GM12878 (cell line): ENCODE results near the gene CAMTA1. TPM values are rescaled to one million over a fixed set of nuclear protein-coding genes. Genes with fewer than 3 reads are reported as not detected.

Source experiments
- ATAC-seq: fragments of 200-7000 bp; cut with Tn5 transposase; 3 replicates; pipeline ENCODE4 v1.9.1; 2020; ENCODE audit warnings: mild to moderate bottlenecking, moderate library complexity
- BruUV-seq: library from RNA; stranded (reverse); fragments of 400-500 nt; replicated peaks from 2 replicates; lab custom pipeline; 2021; lab: Mats Ljungman, UMichigan
- CTCF ChIA-PET: fragments of 300-600 bp; sonication (Branson Sonifier 250); formaldehyde crosslinking; extraction: SDS; loops from one replicate; lab custom pipeline; 2021; ENCODE audit warnings: inconsistent platforms; lab: Yijun Ruan, JAX
- POLR2A ChIA-PET: fragments of 350-600 bp; formaldehyde crosslinking; extraction: SDS; loops from one replicate; lab custom pipeline; 2021; ENCODE audit warnings: inconsistent platforms; lab: Charles Lee
- RAD21 ChIA-PET: fragments of 300-600 bp; sonication (Branson Sonifier 250); formaldehyde crosslinking; loops from one replicate; lab custom pipeline; 2023; ENCODE audit warnings: antibody characterized with exemption; ENCODE audit not compliant: unreplicated experiment; lab: Charles Lee
- SMC1A ChIA-PET: fragments of 300-600 bp; sonication (Branson Sonifier 250); formaldehyde crosslinking; loops from one replicate; lab custom pipeline; 2023; ENCODE audit not compliant: unreplicated experiment, uncharacterized antibody; lab: Charles Lee
- DNase-seq: peaks from one replicate; pipeline ENCODE4 v3.0.0-alpha.2; 2011; ENCODE audit warnings: low read depth, low spot score
- FAIRE-seq: peaks from 3 replicates; lab custom pipeline; 2011; peaks lifted over from hg19 to GRCh38; lab: Jason Lieb, UNC
- H2AFZ ChIP-seq: 2 replicates; pipeline ENCODE4 v1.6.0; 2011; ENCODE audit warnings: low read depth, low read length, control low read depth; ENCODE audit not compliant: control insufficient read depth
- H3K27ac ChIP-seq: 2 replicates; pipeline ENCODE4 v1.5.1; 2011; ENCODE audit warnings: control low read depth; ENCODE audit not compliant: control insufficient read depth, insufficient read depth
- H3K27me3 ChIP-seq, 2 experiments: replicated peaks in 1 of 2; 2 replicates each; pipeline versions ENCODE4 v1.6.0 to v1.6.1; 2011; ENCODE audit warnings: low read length in 1 of 2; ENCODE audit not compliant: control insufficient read depth in 2 of 2, insufficient read depth in 2 of 2
- H3K36me3 ChIP-seq, 2 experiments: 2 replicates each; pipeline ENCODE4 v1.5.1; 2011; ENCODE audit warnings: low read length in 1 of 2; ENCODE audit not compliant: control insufficient read depth in 2 of 2, insufficient read depth in 2 of 2
- H3K4me1 ChIP-seq: 2 replicates; pipeline ENCODE4 v1.6.1; 2011; ENCODE audit warnings: mild to moderate bottlenecking, low read length, moderate library complexity, mixed read lengths; ENCODE audit not compliant: control insufficient read depth, insufficient read depth
- H3K4me2 ChIP-seq: 2 replicates; pipeline ENCODE4 v1.6.0; 2011; ENCODE audit warnings: control low read depth; ENCODE audit not compliant: control insufficient read depth, insufficient read depth
- H3K4me3 ChIP-seq: fragments of 200-600 bp; sonication (generic); 2 replicates; pipeline ENCODE4 v1.5.1; 2016
- H3K79me2 ChIP-seq: 2 replicates; pipeline ENCODE4 v1.6.0; 2011; ENCODE audit warnings: low read length; ENCODE audit not compliant: control insufficient read depth, insufficient read depth
- H3K9ac ChIP-seq: 2 replicates; pipeline ENCODE4 v1.8.0; 2011; ENCODE audit warnings: low read length, control low read depth, mixed read lengths; ENCODE audit not compliant: control insufficient read depth, insufficient read depth
- H3K9me3 ChIP-seq: replicated peaks from 3 replicates; pipeline ENCODE4 v1.5.1; 2011; ENCODE audit warnings: mild to moderate bottlenecking, low read length; ENCODE audit not compliant: control insufficient read depth, insufficient read depth
- H4K20me1 ChIP-seq: 2 replicates; pipeline ENCODE4 v1.6.0; 2011; ENCODE audit not compliant: control insufficient read depth, insufficient read depth
- CHD1 ChIP-seq: IDR thresholded peaks from 2 replicates; pipeline ENCODE4 v1.6.1; 2012; ENCODE audit warnings: low read depth, low read length, improper control_type of control experiment
- DPF2 ChIP-seq: fragments of 450-650 bp; IDR thresholded peaks from 2 replicates; pipeline ENCODE4 v1.6.1; 2017; ENCODE audit warnings: mild to moderate bottlenecking
- MXI1 ChIP-seq: fragments of 150-350 bp; IDR thresholded peaks from 2 replicates; pipeline ENCODE4 v1.6.1; 2011; ENCODE audit warnings: low read depth, mild to moderate bottlenecking, inconsistent platforms, low read length, improper control_type of control experiment
- NRF1 ChIP-seq: conservative IDR thresholded peaks from 2 replicates; pipeline ENCODE4 v1.6.1; 2011; ENCODE audit warnings: mild to moderate bottlenecking, low read depth, low read length, improper control_type of control experiment
- RAD21 ChIP-seq: IDR thresholded peaks from 2 replicates; pipeline ENCODE4 v1.6.1; 2011; ENCODE audit warnings: mild to moderate bottlenecking, low read depth, low read length, moderate library complexity; ENCODE audit not compliant: insufficient read depth
- SIN3A ChIP-seq: IDR thresholded peaks from 2 replicates; pipeline ENCODE4 v1.6.1; 2012; ENCODE audit warnings: low read depth, low read length, improper control_type of control experiment
- TCF7 ChIP-seq: IDR thresholded peaks from 2 replicates; pipeline ENCODE4 v1.6.1; 2014; ENCODE audit warnings: antibody characterized with exemption, borderline replicate concordance
- WGBS: methylation state at CpG from one replicate; pipeline ENCODE4 v1.1.6; 2016; ENCODE audit warnings: low lambda C conversion rate; ENCODE audit not compliant: insufficient replicate concordance, insufficient coverage; ENCODE audit errors: missing lambda C conversion rate; 5-methylcytosine and 5-hydroxymethylcytosine counted together
- in situ Hi-C: fragments of 300-500 bp; cut with MboI; formaldehyde crosslinking; loops from 9 replicates; pipeline ENCODE4 v1.14.3; 2018; ENCODE audit warnings: mixed read lengths
- intact Hi-C: fragments of 100-400 bp; cut with micrococcal nuclease; formaldehyde crosslinking; loops from one replicate; pipeline ENCODE4 v1.14.2; 2022; ENCODE audit not compliant: unreplicated experiment
- polyA plus RNA-seq, 11 experiments: library from polyadenylated mRNA; depleted of rRNA in 4 of 11; unstranded in 6 of 11; stranded (reverse) in 5 of 11; fragments of >200 nt; fragmentation: Nextera tagmentation in 4 of 11; fragmentation: Illumina TruSeq in 1 of 11; extraction: Ambion mirVana in 4 of 11; extraction: Trizol in 1 of 11; gene quantifications; 1 replicate in 1 of 11; 2 replicates in 10 of 11; pipeline versions ENCODE4 v1.2.1 to v1.2.3, GENCODE V29; 2011 to 2016; ENCODE audit warnings: inconsistent platforms in 2 of 11, missing spikeins in 2 of 11, low read depth in 1 of 11
- total RNA-seq, 4 experiments: library from RNA; depleted of rRNA in 3 of 4; stranded (reverse); fragments of >200 nt in 3 of 4; fragmentation: Illumina TruSeq in 1 of 4; extraction: Trizol in 1 of 4; gene quantifications; 2 replicates each; pipeline versions ENCODE4 v1.2.1 to v1.2.3, GENCODE V29; 2013 to 2021
- TF ChIP-seq, protein P1 (sequence below): IDR thresholded peaks from 2 replicates; pipeline ENCODE4 v1.6.1; 2011; ENCODE audit warnings: borderline replicate concordance, low read depth, mild to moderate bottlenecking, moderate library complexity, low read length; ENCODE audit not compliant: insufficient read depth, poor library complexity, severe bottlenecking
- TF ChIP-seq, protein P2 (sequence below): IDR thresholded peaks from 2 replicates; pipeline ENCODE4 v1.6.1; 2012; ENCODE audit warnings: mild to moderate bottlenecking, low read depth, low read length
- TF ChIP-seq, protein P3 (sequence below): fragments of 450-650 bp; IDR thresholded peaks from 2 replicates; pipeline ENCODE4 v1.6.1; 2017; ENCODE audit warnings: mild to moderate bottlenecking
- TF ChIP-seq, protein P4 (sequence below): fragments of 450-650 bp; formaldehyde crosslinking; IDR thresholded peaks from 2 replicates; pipeline ENCODE4 v1.5.0; 2022; ENCODE audit warnings: mild to moderate bottlenecking, missing genetic modification characterization

CAMTA1 gene
- total and polyA plus RNA-seq, 10 of the 15 experiments (the other 5 are each of a cell fraction or from before 2014, with no cell fraction given): 37.7 to 148 (median 76.4) TPM

GRCh38 chr1:7810395-7810794 is 1025.1 kb downstream of the CAMTA1 start:
- no peak overlapping the region for H3K4me2 ChIP-seq
- ChIA-PET RAD21 (no interaction called here), SMC1A (interaction anchor here (1.3 kb wide), 1 partner anchor 58 kb away, joined by 3 read pairs; no protein-coding TSS in a partner anchor), CTCF (interaction anchor here (2.3 kb wide), 1 partner anchor 94 kb away, joined by 7 read pairs; no protein-coding TSS in a partner anchor), POLR2A (no interaction called here)
- intact Hi-C loops (no loop called here), in situ Hi-C loops (no loop called here)
- no peak overlapping the region for H2AFZ ChIP-seq
- FAIRE-seq (no peak), DNase-seq (no peak), ATAC-seq (no peak)
- H3K4me1 ChIP-seq: no peaks in the 10 kb centered on the region
- peaks cover 7% of the 10 kb centered on the region; the same call in 2 of the 3 replicates for H3K9me3 ChIP-seq
- no peak overlapping the region for H3K4me3 ChIP-seq
- no peak overlapping the region for H3K27ac ChIP-seq
- no TSS peak for BruUV-seq
- no peak overlapping the region for H3K9ac ChIP-seq
- H4K20me1 ChIP-seq: no peaks in the 10 kb centered on the region; the same call in 1 of the 2 replicates
- H3K36me3 ChIP-seq: no peaks in the 10 kb centered on the region
- no peaks in the 10 kb centered on the region for H3K27me3 ChIP-seq
- WGBS: 66% methylated on average over 7 of the region's 7 CpGs
- H3K79me2 ChIP-seq: no peaks in the 10 kb centered on the region
- TF ChIP-seq MXI1 (no peak), SIN3A (no peak), RAD21 (no peak), TCF7 (no peak), DPF2 (no peak), CHD1 (no peak), NRF1 (no peak)
- TF ChIP-seq, protein P1, sequence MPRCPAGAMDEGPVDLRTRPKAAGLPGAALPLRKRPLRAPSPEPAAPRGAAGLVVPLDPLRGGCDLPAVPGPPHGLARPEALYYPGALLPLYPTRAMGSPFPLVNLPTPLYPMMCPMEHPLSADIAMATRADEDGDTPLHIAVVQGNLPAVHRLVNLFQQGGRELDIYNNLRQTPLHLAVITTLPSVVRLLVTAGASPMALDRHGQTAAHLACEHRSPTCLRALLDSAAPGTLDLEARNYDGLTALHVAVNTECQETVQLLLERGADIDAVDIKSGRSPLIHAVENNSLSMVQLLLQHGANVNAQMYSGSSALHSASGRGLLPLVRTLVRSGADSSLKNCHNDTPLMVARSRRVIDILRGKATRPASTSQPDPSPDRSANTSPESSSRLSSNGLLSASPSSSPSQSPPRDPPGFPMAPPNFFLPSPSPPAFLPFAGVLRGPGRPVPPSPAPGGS: no peak
- TF ChIP-seq, protein P2, sequence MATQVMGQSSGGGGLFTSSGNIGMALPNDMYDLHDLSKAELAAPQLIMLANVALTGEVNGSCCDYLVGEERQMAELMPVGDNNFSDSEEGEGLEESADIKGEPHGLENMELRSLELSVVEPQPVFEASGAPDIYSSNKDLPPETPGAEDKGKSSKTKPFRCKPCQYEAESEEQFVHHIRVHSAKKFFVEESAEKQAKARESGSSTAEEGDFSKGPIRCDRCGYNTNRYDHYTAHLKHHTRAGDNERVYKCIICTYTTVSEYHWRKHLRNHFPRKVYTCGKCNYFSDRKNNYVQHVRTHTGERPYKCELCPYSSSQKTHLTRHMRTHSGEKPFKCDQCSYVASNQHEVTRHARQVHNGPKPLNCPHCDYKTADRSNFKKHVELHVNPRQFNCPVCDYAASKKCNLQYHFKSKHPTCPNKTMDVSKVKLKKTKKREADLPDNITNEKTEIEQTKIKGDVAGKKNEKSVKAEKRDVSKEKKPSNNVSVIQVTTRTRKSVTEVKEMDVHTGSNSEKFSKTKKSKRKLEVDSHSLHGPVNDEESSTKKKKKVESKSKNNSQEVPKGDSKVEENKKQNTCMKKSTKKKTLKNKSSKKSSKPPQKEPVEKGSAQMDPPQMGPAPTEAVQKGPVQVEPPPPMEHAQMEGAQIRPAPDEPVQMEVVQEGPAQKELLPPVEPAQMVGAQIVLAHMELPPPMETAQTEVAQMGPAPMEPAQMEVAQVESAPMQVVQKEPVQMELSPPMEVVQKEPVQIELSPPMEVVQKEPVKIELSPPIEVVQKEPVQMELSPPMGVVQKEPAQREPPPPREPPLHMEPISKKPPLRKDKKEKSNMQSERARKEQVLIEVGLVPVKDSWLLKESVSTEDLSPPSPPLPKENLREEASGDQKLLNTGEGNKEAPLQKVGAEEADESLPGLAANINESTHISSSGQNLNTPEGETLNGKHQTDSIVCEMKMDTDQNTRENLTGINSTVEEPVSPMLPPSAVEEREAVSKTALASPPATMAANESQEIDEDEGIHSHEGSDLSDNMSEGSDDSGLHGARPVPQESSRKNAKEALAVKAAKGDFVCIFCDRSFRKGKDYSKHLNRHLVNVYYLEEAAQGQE: no peak
- TF ChIP-seq, protein P3, sequence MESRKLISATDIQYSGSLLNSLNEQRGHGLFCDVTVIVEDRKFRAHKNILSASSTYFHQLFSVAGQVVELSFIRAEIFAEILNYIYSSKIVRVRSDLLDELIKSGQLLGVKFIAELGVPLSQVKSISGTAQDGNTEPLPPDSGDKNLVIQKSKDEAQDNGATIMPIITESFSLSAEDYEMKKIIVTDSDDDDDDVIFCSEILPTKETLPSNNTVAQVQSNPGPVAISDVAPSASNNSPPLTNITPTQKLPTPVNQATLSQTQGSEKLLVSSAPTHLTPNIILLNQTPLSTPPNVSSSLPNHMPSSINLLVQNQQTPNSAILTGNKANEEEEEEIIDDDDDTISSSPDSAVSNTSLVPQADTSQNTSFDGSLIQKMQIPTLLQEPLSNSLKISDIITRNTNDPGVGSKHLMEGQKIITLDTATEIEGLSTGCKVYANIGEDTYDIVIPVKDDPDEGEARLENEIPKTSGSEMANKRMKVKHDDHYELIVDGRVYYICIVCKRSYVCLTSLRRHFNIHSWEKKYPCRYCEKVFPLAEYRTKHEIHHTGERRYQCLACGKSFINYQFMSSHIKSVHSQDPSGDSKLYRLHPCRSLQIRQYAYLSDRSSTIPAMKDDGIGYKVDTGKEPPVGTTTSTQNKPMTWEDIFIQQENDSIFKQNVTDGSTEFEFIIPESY: no peak
- TF ChIP-seq, protein P4, sequence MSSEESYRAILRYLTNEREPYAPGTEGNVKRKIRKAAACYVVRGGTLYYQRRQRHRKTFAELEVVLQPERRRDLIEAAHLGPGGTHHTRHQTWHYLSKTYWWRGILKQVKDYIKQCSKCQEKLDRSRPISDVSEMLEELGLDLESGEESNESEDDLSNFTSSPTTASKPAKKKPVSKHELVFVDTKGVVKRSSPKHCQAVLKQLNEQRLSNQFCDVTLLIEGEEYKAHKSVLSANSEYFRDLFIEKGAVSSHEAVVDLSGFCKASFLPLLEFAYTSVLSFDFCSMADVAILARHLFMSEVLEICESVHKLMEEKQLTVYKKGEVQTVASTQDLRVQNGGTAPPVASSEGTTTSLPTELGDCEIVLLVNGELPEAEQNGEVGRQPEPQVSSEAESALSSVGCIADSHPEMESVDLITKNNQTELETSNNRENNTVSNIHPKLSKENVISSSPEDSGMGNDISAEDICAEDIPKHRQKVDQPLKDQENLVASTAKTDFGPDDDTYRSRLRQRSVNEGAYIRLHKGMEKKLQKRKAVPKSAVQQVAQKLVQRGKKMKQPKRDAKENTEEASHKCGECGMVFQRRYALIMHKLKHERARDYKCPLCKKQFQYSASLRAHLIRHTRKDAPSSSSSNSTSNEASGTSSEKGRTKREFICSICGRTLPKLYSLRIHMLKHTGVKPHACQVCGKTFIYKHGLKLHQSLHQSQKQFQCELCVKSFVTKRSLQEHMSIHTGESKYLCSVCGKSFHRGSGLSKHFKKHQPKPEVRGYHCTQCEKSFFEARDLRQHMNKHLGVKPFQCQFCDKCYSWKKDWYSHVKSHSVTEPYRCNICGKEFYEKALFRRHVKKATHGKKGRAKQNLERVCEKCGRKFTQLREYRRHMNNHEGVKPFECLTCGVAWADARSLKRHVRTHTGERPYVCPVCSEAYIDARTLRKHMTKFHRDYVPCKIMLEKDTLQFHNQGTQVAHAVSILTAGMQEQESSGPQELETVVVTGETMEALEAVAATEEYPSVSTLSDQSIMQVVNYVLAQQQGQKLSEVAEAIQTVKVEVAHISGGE (CRISPR knock-in tag): no peak
